ENCODE measurements around the gene GAD1. TPM values are rescaled to one million over a fixed set of nuclear protein-coding genes. Genes with fewer than 3 reads are reported as not detected.

GAD1 gene
- total and polyA plus RNA-seq, 4 donors: 0.08 to 1.4 (median 0.51) TPM

GRCh38 chr2:170846314-170846713 is 29.6 kb downstream of the GAD1 start:
- Histone ChIP-seq H3K9ac (ENCODE audit: insufficient read depth in 1 of 2, low read length in 2 of 2) (no peak overlapping the region), H3K4me1 (ENCODE audit: control insufficient read depth in 5 of 5, insufficient read depth in 5 of 5, low read length in 5 of 5) (no peaks in the 10 kb centered on the region), H3K9me3 (ENCODE audit: control insufficient read depth in 4 of 4, insufficient read depth in 3 of 4, low read length in 3 of 4) (no peaks in the 10 kb centered on the region), H3K27ac (ENCODE audit: low read depth in 1 of 2, low read length in 1 of 2) (no peak overlapping the region), H3K36me3 (ENCODE audit: control insufficient read depth in 4 of 4, insufficient read depth in 4 of 4, low read length in 4 of 4) (no peaks in the 10 kb centered on the region), H3K4me3 (no peak overlapping the region), H3K27me3 (ENCODE audit: control insufficient read depth in 3 of 3, insufficient read depth in 3 of 3, low read length in 2 of 3) (no peaks in the 10 kb centered on the region)
- ATAC-seq (ENCODE audit: insufficient read depth, low FRiP score) (no peak), DNase-seq (peak; percentile 12 to 22 (median 17))
- no peak for TF ChIP-seq CTCF (IDR thresholded peaks at IDR 0.05; ENCODE audit: control extremely low read depth, extremely low read depth)

- Histone ChIP-seq H3K27ac (ENCODE audit: low read depth in 1 of 2, low read length in 1 of 2) (no peak overlapping the region), H3K36me3 (ENCODE audit: control insufficient read depth in 4 of 4, insufficient read depth in 4 of 4, low read length in 4 of 4) (no peaks in the 10 kb centered on the region), H3K9me3 (ENCODE audit: control insufficient read depth in 4 of 4, insufficient read depth in 3 of 4, low read length in 3 of 4) (no peaks in the 10 kb centered on the region), H3K9ac (ENCODE audit: insufficient read depth in 1 of 2, low read length in 2 of 2) (no peak overlapping the region), H3K4me3 (no peak overlapping the region), H3K27me3 (ENCODE audit: control insufficient read depth in 3 of 3, insufficient read depth in 3 of 3, low read length in 2 of 3) (no peaks in the 10 kb centered on the region), H3K4me1 (ENCODE audit: control insufficient read depth in 5 of 5, insufficient read depth in 5 of 5, low read length in 5 of 5) (no peaks in the 10 kb centered on the region)
- ATAC-seq (ENCODE audit: insufficient read depth, low FRiP score) (no peak), DNase-seq (no peak)
- WGBS, 2 donors: 75 to 82% methylated on average over 4 of the region's 4 CpGs
- no peak for TF ChIP-seq CTCF (IDR thresholded peaks at IDR 0.05; ENCODE audit: control extremely low read depth, extremely low read depth)
These were observed 31.0 kb downstream of the GAD1 start for GRCh38 chr2:170847716-170848115.

- Histone ChIP-seq H3K27me3 (ENCODE audit: control insufficient read depth in 3 of 3, insufficient read depth in 3 of 3, low read length in 2 of 3) (no peaks in the 10 kb centered on the region), H3K9me3 (ENCODE audit: control insufficient read depth in 4 of 4, insufficient read depth in 3 of 4, low read length in 3 of 4) (no peaks in the 10 kb centered on the region), H3K4me1 (ENCODE audit: control insufficient read depth in 5 of 5, insufficient read depth in 5 of 5, low read length in 5 of 5) (no peaks in the 10 kb centered on the region), H3K9ac (ENCODE audit: insufficient read depth in 1 of 2, low read length in 2 of 2) (no peak overlapping the region), H3K36me3 (ENCODE audit: control insufficient read depth in 4 of 4, insufficient read depth in 4 of 4, low read length in 4 of 4) (no peaks in the 10 kb centered on the region), H3K4me3 (no peak overlapping the region), H3K27ac (ENCODE audit: low read depth in 1 of 2, low read length in 1 of 2) (no peak overlapping the region)
- ATAC-seq (ENCODE audit: insufficient read depth, low FRiP score) (no peak), DNase-seq (no peak)
- no peak for TF ChIP-seq CTCF (IDR thresholded peaks at IDR 0.05; ENCODE audit: control extremely low read depth, extremely low read depth)
- WGBS, 2 donors: 91 to 92% methylated on average over 2 of the region's 2 CpGs
These were observed 31.9 kb downstream of the GAD1 start for GRCh38 chr2:170848587-170848986.

GRCh38 chr2:170850251-170850650 is 33.6 kb downstream of the GAD1 start:
- no peak overlapping the region for H3K27ac ChIP-seq (ENCODE audit: low read depth in 1 of 2, low read length in 1 of 2)
- no peaks in the 10 kb centered on the region for H3K36me3 ChIP-seq (ENCODE audit: control insufficient read depth in 4 of 4, insufficient read depth in 4 of 4, low read length in 4 of 4)
- no peaks in the 10 kb centered on the region for H3K9me3 ChIP-seq (ENCODE audit: control insufficient read depth in 4 of 4, insufficient read depth in 3 of 4, low read length in 3 of 4)
- WGBS, 2 donors: 93 to 94% methylated on average over 3 of the region's 3 CpGs
- H3K27me3 ChIP-seq (ENCODE audit: control insufficient read depth in 3 of 3, insufficient read depth in 3 of 3, low read length in 2 of 3): no peaks in the 10 kb centered on the region
- no peak overlapping the region for H3K4me3 ChIP-seq
- no peak for TF ChIP-seq CTCF (IDR thresholded peaks at IDR 0.05; ENCODE audit: control extremely low read depth, extremely low read depth)
- H3K9ac ChIP-seq (ENCODE audit: insufficient read depth in 1 of 2, low read length in 2 of 2): no peak overlapping the region
- no peaks in the 10 kb centered on the region for H3K4me1 ChIP-seq (ENCODE audit: control insufficient read depth in 5 of 5, insufficient read depth in 5 of 5, low read length in 5 of 5)
- DNase-seq: no peak
- ATAC-seq (ENCODE audit: insufficient read depth, low FRiP score): no peak
